Glomerular visceral epithelial cell (primary cell): ENCODE measurements around the gene ACACA.

Experiments
- DNase-seq: peaks from one replicate; pipeline ENCODE4 v3.0.0-alpha.2; 2016; ENCODE audit errors: extremely low spot score

Gene ACACA

GRCh38 chr17:37069087-37069486 is 337.5 kb downstream of the ACACA start:
- DNase-seq = no peak

GRCh38 chr17:37068266-37068665 is 338.4 kb downstream of the ACACA start:
- DNase-seq = no peak

- peak; percentile 72 for DNase-seq
These were observed 339.0 kb downstream of the ACACA start for GRCh38 chr17:37067555-37068111.

GRCh38 chr17:37066322-37067255 is 340.0 kb downstream of the ACACA start:
- DNase-seq = no peak

- no peak for DNase-seq
These were observed 340.9 kb downstream of the ACACA start for GRCh38 chr17:37065486-37066321.

GRCh38 chr17:37064956-37065355 is 341.7 kb downstream of the ACACA start:
- no peak for DNase-seq

GRCh38 chr17:37064206-37064605 is 342.4 kb downstream of the ACACA start:
- no peak for DNase-seq

GRCh38 chr17:37062021-37062420 is 344.6 kb downstream of the ACACA start:
- DNase-seq = no peak

GRCh38 chr17:37060928-37061327 is 345.7 kb downstream of the ACACA start:
- no peak for DNase-seq

- no peak for DNase-seq
These were observed 346.5 kb downstream of the ACACA start for GRCh38 chr17:37060094-37060493.

- DNase-seq = no peak
These were observed 347.1 kb downstream of the ACACA start for GRCh38 chr17:37059493-37059892.

- no peak for DNase-seq
These were observed 350.0 kb downstream of the ACACA start for GRCh38 chr17:37056622-37057021.

- no peak for DNase-seq
These were observed 351.7 kb downstream of the ACACA start for GRCh38 chr17:37054894-37055293.

GRCh38 chr17:37052450-37052849 is 354.2 kb downstream of the ACACA start:
- no peak for DNase-seq

- DNase-seq = no peak
These were observed 354.8 kb downstream of the ACACA start for GRCh38 chr17:37051833-37052232.

- DNase-seq = no peak
These were observed 355.3 kb downstream of the ACACA start for GRCh38 chr17:37051381-37051780.

- DNase-seq = no peak
These were observed 355.7 kb downstream of the ACACA start for GRCh38 chr17:37050920-37051319.

- no peak for DNase-seq
These were observed 357.8 kb downstream of the ACACA start for GRCh38 chr17:37048811-37049210.

- peak; percentile 87 for DNase-seq
These were observed 359.0 kb downstream of the ACACA start for GRCh38 chr17:37047631-37048104.

GRCh38 chr17:37045351-37045922 is 361.2 kb downstream of the ACACA start:
- DNase-seq = no peak

GRCh38 chr17:37043201-37043600 is 363.4 kb downstream of the ACACA start:
- DNase-seq = no peak

GRCh38 chr17:37041932-37042331 is 364.7 kb downstream of the ACACA start:
- no peak for DNase-seq
